ENCODE results near the gene SYNGR1. TPM values are rescaled to one million over a fixed set of nuclear protein-coding genes. Genes with fewer than 3 reads are reported as not detected.

Gene SYNGR1
- total RNA-seq, 1 donor, result 14.2 TPM

GRCh38 chr22:39374191-39374590 is 24.4 kb downstream of the SYNGR1 start:
- no peak for DNase-seq (ENCODE audit: low read depth)
- H3K4me3 ChIP-seq (ENCODE audit: low read depth, low read length), result no peak overlapping the region
- TF ChIP-seq, protein P1, sequence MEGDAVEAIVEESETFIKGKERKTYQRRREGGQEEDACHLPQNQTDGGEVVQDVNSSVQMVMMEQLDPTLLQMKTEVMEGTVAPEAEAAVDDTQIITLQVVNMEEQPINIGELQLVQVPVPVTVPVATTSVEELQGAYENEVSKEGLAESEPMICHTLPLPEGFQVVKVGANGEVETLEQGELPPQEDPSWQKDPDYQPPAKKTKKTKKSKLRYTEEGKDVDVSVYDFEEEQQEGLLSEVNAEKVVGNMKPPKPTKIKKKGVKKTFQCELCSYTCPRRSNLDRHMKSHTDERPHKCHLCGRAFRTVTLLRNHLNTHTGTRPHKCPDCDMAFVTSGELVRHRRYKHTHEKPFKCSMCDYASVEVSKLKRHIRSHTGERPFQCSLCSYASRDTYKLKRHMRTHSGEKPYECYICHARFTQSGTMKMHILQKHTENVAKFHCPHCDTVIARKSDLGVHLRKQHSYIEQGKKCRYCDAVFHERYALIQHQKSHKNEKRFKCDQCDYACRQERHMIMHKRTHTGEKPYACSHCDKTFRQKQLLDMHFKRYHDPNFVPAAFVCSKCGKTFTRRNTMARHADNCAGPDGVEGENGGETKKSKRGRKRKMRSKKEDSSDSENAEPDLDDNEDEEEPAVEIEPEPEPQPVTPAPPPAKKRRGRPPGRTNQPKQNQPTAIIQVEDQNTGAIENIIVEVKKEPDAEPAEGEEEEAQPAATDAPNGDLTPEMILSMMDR (IDR thresholded peaks at IDR 0.05; ENCODE audit: insufficient read depth, low read length), result no peak

DNA sequence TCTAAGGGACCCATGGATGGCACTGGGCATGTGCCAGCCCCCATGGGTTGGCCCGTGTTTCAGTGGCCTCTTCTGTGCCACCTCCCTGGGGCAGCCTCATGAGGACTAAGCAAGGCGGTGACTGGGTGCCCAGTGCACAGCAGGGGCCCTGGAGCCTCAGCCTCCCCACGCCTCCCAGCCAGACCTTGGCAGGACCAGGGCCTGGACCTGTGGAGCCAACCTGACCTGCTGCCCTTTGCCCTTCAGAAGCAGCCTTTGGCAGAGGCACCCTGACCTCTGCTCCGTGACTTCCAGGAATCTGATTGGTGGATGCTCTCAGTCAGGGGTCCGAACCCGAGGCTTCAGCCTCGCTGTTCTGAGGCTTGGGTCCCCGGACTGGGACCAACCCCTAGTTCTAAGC is 25.0 kb downstream of the SYNGR1 start:
- DNase-seq (ENCODE audit: low read depth), result no peak
- H3K4me3 ChIP-seq (ENCODE audit: low read depth, low read length), result no peak overlapping the region
- TF ChIP-seq, protein P1 (IDR thresholded peaks at IDR 0.05; ENCODE audit: insufficient read depth, low read length), result no peak

DNA sequence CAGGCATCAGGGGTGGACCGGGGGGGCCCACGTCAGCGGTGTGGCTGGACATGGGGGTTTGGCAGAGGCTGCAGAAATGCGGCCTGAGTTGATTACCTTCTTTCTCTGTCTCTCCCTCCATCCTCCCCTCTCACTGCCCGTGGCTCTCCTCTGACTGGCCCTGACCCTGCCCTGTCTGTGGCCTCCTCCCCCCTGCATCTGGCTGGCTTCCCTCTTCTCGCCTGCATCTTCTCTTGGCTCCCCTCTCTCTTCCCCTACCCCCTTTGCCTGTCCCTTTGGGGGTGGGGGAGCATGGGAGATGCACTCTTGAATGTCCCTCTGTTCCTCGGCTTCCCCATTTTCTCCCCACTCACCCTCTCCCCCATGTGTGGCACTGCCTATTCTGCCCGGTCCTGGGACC is 25.9 kb downstream of the SYNGR1 start:
- TF ChIP-seq, protein P1 (IDR thresholded peaks at IDR 0.05; ENCODE audit: insufficient read depth, low read length), result no peak
- DNase-seq (ENCODE audit: low read depth), result no peak
- H3K4me3 ChIP-seq (ENCODE audit: low read depth, low read length), result no peak overlapping the region

GRCh38 chr22:39379756-39380730 is 30.3 kb downstream of the SYNGR1 start:
- peak; percentile 37 for DNase-seq (ENCODE audit: low read depth)
- TF ChIP-seq, protein P1 (IDR thresholded peaks at IDR 0.05; ENCODE audit: insufficient read depth, low read length), result no peak
- H3K4me3 ChIP-seq (ENCODE audit: low read depth, low read length), result no peak overlapping the region

GRCh38 chr22:39381009-39381755 is 31.4 kb downstream of the SYNGR1 start:
- no peak overlapping the region for H3K4me3 ChIP-seq (ENCODE audit: low read depth, low read length)
- TF ChIP-seq, protein P1 (IDR thresholded peaks at IDR 0.05; ENCODE audit: insufficient read depth, low read length), result no peak
- no peak for DNase-seq (ENCODE audit: low read depth)

DNA sequence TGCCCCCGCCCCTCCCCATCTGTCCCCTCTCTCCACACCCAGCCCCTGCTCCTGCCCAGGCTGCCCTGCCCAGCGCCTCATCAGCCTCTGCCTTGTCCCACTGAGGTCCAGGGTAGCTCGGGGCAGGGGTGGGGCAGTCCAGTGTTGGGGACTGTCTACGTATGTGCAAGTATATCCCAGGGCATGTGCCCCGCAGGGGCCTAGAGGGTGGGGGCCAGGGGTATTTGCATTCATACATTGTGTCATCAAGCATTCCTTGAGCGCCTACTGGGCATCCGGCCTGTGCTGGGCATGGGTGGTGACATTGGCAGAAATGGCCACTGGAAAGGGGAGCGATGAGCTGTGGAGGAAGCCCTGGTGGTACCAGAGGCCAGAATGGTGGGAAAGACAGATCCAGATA is 32.1 kb downstream of the SYNGR1 start:
- no peak for DNase-seq (ENCODE audit: low read depth)
- H3K4me3 ChIP-seq (ENCODE audit: low read depth, low read length), result no peak overlapping the region
- TF ChIP-seq, protein P1 (IDR thresholded peaks at IDR 0.05; ENCODE audit: insufficient read depth, low read length), result no peak
